H9 (cell line): ENCODE data around the gene DLG2. TPM values are rescaled to one million over a fixed set of nuclear protein-coding genes. Genes with fewer than 3 reads are reported as not detected.

Experiments used
- DNase-seq: peaks from one replicate; pipeline ENCODE4 v3.0.0-alpha.2; 2017
- H2AFZ ChIP-seq: one replicate; pipeline ENCODE4 v1.6.1; 2013; ENCODE audit warnings: mild to moderate bottlenecking, low read length, control low read depth, moderate library complexity
- H2AK5ac ChIP-seq: 2 replicates; pipeline ENCODE4 v1.6.1; 2013; ENCODE audit warnings: low read length, control low read depth, mixed read lengths; ENCODE audit not compliant: insufficient read length
- H2BK120ac ChIP-seq: one replicate; pipeline ENCODE4 v1.6.1; 2013; ENCODE audit warnings: low read depth, mild to moderate bottlenecking, low read length, control low read depth, inconsistent platforms; ENCODE audit not compliant: poor library complexity, severe bottlenecking
- H2BK12ac ChIP-seq: 2 replicates; pipeline ENCODE4 v1.6.1; 2013; ENCODE audit warnings: low read length, control low read depth, mixed read lengths, low read depth; ENCODE audit not compliant: insufficient read length
- H2BK15ac ChIP-seq: 2 replicates; pipeline ENCODE4 v1.6.1; 2013; ENCODE audit warnings: low read depth, low read length, control low read depth
- H2BK20ac ChIP-seq: one replicate; pipeline ENCODE4 v1.6.1; 2013; ENCODE audit warnings: low read depth, mild to moderate bottlenecking, low read length, control low read depth, inconsistent platforms; ENCODE audit not compliant: poor library complexity, severe bottlenecking
- H2BK5ac ChIP-seq: 2 replicates; pipeline ENCODE4 v1.6.1; 2013; ENCODE audit warnings: low read length, control low read depth, mixed read lengths; ENCODE audit not compliant: insufficient read length
- H3K14ac ChIP-seq: 2 replicates; pipeline ENCODE4 v1.6.1; 2013; ENCODE audit warnings: low read length, control low read depth; ENCODE audit not compliant: insufficient read depth
- H3K18ac ChIP-seq: 2 replicates; pipeline ENCODE4 v1.6.1; 2013; ENCODE audit warnings: low read depth, mild to moderate bottlenecking, mixed read lengths, low read length, control low read depth; ENCODE audit not compliant: insufficient read length
- H3K23ac ChIP-seq: 2 replicates; pipeline ENCODE4 v1.6.1; 2013; ENCODE audit warnings: low read length, control low read depth, mixed read lengths, low read depth; ENCODE audit not compliant: insufficient read length
- H3K23me2 ChIP-seq: 2 replicates; pipeline ENCODE4 v1.6.1; 2013; ENCODE audit warnings: low read depth, mild to moderate bottlenecking, mixed read lengths, low read length, control low read depth; ENCODE audit not compliant: insufficient read length, poor library complexity, severe bottlenecking
- H3K27ac ChIP-seq: 2 replicates; pipeline ENCODE4 v1.5.1; 2013; ENCODE audit warnings: low read length, control low read depth, mixed read lengths, low read depth; ENCODE audit not compliant: insufficient read length
- H3K27me3 ChIP-seq: 2 replicates; pipeline ENCODE4 v1.6.1; 2013; ENCODE audit warnings: low read length, control low read depth, inconsistent platforms; ENCODE audit not compliant: insufficient read depth
- H3K4ac ChIP-seq: 2 replicates; pipeline ENCODE4 v1.6.1; 2013; ENCODE audit warnings: low read depth, mild to moderate bottlenecking, control low read depth, inconsistent platforms, low read length, moderate library complexity
- H3K4me1 ChIP-seq: 2 replicates; pipeline ENCODE4 v1.6.1; 2013; ENCODE audit warnings: low read length, control low read depth, inconsistent platforms; ENCODE audit not compliant: insufficient read depth
- H3K4me2 ChIP-seq: 2 replicates; pipeline ENCODE4 v1.6.1; 2013; ENCODE audit warnings: low read length, control low read depth, mixed read lengths; ENCODE audit not compliant: insufficient read length, insufficient read depth
- H3K56ac ChIP-seq: 2 replicates; pipeline ENCODE4 v1.6.1; 2013; ENCODE audit warnings: low read depth, mild to moderate bottlenecking, mixed read lengths, low read length, control low read depth; ENCODE audit not compliant: insufficient read length
- H3K79me1 ChIP-seq: 2 replicates; pipeline ENCODE4 v1.6.1; 2013; ENCODE audit warnings: low read depth, mild to moderate bottlenecking, moderate library complexity, low read length, control low read depth, inconsistent platforms; ENCODE audit not compliant: insufficient read depth, poor library complexity, severe bottlenecking
- H3K79me2 ChIP-seq: 2 replicates; pipeline ENCODE4 v1.6.1; 2013; ENCODE audit warnings: low read length, control low read depth, inconsistent platforms; ENCODE audit not compliant: insufficient read depth
- H3K9ac ChIP-seq: 2 replicates; pipeline ENCODE4 v1.6.1; 2013; ENCODE audit warnings: low read length, control low read depth, mixed read lengths; ENCODE audit not compliant: insufficient read length; ENCODE audit errors: extremely low read depth
- H3K9me3 ChIP-seq: one replicate; pipeline ENCODE4 v1.6.1; 2013; ENCODE audit warnings: low read depth, low read length, inconsistent platforms; ENCODE audit not compliant: control insufficient read depth
- H3T11ph ChIP-seq: one replicate; pipeline ENCODE4 v1.6.1; 2013; ENCODE audit warnings: mild to moderate bottlenecking, low read length, control low read depth, inconsistent platforms
- H4K20me1 ChIP-seq: one replicate; pipeline ENCODE4 v1.6.1; 2013; ENCODE audit not compliant: control insufficient read depth, insufficient read length, insufficient read depth
- H4K5ac ChIP-seq: 2 replicates; pipeline ENCODE4 v1.6.1; 2013; ENCODE audit warnings: low read depth, mild to moderate bottlenecking, mixed read lengths, low read length, control low read depth; ENCODE audit not compliant: insufficient read length
- H4K8ac ChIP-seq: replicated peaks from 2 replicates; pipeline ENCODE4 v1.6.1; 2013; ENCODE audit warnings: low read length, control low read depth, mixed read lengths, low read depth; ENCODE audit not compliant: insufficient read length
- H4K91ac ChIP-seq: 2 replicates; pipeline ENCODE4 v1.6.1; 2013; ENCODE audit warnings: low read depth, mild to moderate bottlenecking, moderate library complexity, mixed read lengths, low read length, control low read depth; ENCODE audit not compliant: insufficient read length
- H3K27ac Mint-ChIP-seq, 3 experiments: 2 replicates in 2 of 3; 3 replicates in 1 of 3; pipeline ENCODE4 v1.8.0; 2020 to 2021; ENCODE audit warnings: mixed read lengths in 3 of 3, mild to moderate bottlenecking in 1 of 3, moderate library complexity in 1 of 3
- H3K27me3 Mint-ChIP-seq: 2 replicates; pipeline ENCODE4 v1.8.0; 2021; ENCODE audit warnings: low read depth, mild to moderate bottlenecking, moderate library complexity, mixed read lengths
- H3K36me3 Mint-ChIP-seq, 3 experiments: 2 replicates in 2 of 3; 3 replicates in 1 of 3; pipeline ENCODE4 v1.8.0; 2020 to 2021; ENCODE audit warnings: low read depth in 3 of 3, mixed read lengths in 3 of 3; ENCODE audit not compliant: insufficient read depth in 1 of 3
- H3K4me1 Mint-ChIP-seq, 2 experiments: 2 replicates each; pipeline ENCODE4 v1.8.0; 2020; ENCODE audit warnings: mixed read lengths in 2 of 2
- H3K4me3 Mint-ChIP-seq, 2 experiments: 2 replicates in 1 of 2; 3 replicates in 1 of 2; pipeline ENCODE4 v1.8.0; 2020 to 2021; ENCODE audit warnings: mild to moderate bottlenecking in 2 of 2, mixed read lengths in 2 of 2, moderate library complexity in 1 of 2
- H3K9me3 Mint-ChIP-seq, 2 experiments: 2 replicates in 1 of 2; 3 replicates in 1 of 2; pipeline ENCODE4 v1.8.0; 2020; ENCODE audit warnings: mild to moderate bottlenecking in 2 of 2, mixed read lengths in 2 of 2, moderate library complexity in 1 of 2
- total RNA-seq: library from RNA; stranded (reverse); gene quantifications from 2 replicates; pipeline ENCODE4 v1.2.1, GENCODE V29; 2021
- TF ChIP-seq, protein P1 (sequence below): fragments of 200-600 bp; sonication (generic); conservative IDR thresholded peaks from 3 replicates; pipeline ENCODE4 v1.8.0; 2021; ENCODE audit warnings: antibody characterized with exemption, mild to moderate bottlenecking

The DLG2 gene
- total RNA-seq, 1 experiment from 2014 or later, result 8.0 TPM

DNA sequence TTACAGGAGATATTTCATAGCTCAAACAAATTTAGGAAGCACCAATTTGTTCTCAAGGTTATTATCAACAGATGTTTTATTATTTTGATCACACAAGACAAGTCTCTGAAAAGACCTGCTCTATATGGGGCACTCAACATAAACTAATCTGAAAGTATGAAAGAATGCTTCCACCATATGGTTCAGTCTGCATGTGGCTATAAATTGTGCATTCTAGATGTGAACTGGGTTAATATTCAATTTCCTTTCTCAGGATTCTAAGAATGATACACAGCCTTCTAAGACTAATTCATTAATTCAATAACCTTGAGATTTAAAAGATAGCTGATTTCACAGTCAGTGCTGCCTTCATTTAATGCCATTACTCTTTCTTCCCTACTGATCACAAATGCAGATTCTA, 1489.6 kb downstream of the DLG2 start:
- no peaks in the 10 kb centered on the region for H3K27me3 Mint-ChIP-seq
- no peaks in the 10 kb centered on the region for H3K9me3 Mint-ChIP-seq
- H3K27me3 ChIP-seq, result no peaks in the 10 kb centered on the region

More for the DNA sequence above, 1489.6 kb downstream of the DLG2 start:
- no peak overlapping the region for H3K14ac ChIP-seq
- no peaks in the 10 kb centered on the region for H3K9me3 ChIP-seq
- H3K4me2 ChIP-seq, result no peak overlapping the region
- no peaks in the 10 kb centered on the region for H3K23me2 ChIP-seq
- H2BK120ac ChIP-seq, result no peak overlapping the region
- H2AFZ ChIP-seq, result no peak overlapping the region
- Mint-ChIP-seq H3K36me3 (no peaks in the 10 kb centered on the region), H3K4me1 (peaks cover 9% of the 10 kb centered on the region in 2 experiments), H3K27ac (no peak overlapping the region), H3K4me3 (no peak overlapping the region)
- no peaks in the 10 kb centered on the region for H4K20me1 ChIP-seq
- H4K8ac ChIP-seq, result no peak overlapping the region
- H2BK20ac ChIP-seq, result no peak overlapping the region
- H3K79me2 ChIP-seq, result no peaks in the 10 kb centered on the region
- no peak overlapping the region for H3K18ac ChIP-seq
- no peak overlapping the region for H3K56ac ChIP-seq
- H2AK5ac ChIP-seq, result no peak overlapping the region
- DNase-seq, result no peak
- H3K23ac ChIP-seq, result no peak overlapping the region
- no peaks in the 10 kb centered on the region for H3K79me1 ChIP-seq
- no peak overlapping the region for H3K9ac ChIP-seq
- no peak overlapping the region for H4K91ac ChIP-seq
- H4K5ac ChIP-seq, result no peak overlapping the region
- peaks cover 3% of the 10 kb centered on the region; the same call in 1 of the 2 replicates for H3K4me1 ChIP-seq
- TF ChIP-seq, protein P1, sequence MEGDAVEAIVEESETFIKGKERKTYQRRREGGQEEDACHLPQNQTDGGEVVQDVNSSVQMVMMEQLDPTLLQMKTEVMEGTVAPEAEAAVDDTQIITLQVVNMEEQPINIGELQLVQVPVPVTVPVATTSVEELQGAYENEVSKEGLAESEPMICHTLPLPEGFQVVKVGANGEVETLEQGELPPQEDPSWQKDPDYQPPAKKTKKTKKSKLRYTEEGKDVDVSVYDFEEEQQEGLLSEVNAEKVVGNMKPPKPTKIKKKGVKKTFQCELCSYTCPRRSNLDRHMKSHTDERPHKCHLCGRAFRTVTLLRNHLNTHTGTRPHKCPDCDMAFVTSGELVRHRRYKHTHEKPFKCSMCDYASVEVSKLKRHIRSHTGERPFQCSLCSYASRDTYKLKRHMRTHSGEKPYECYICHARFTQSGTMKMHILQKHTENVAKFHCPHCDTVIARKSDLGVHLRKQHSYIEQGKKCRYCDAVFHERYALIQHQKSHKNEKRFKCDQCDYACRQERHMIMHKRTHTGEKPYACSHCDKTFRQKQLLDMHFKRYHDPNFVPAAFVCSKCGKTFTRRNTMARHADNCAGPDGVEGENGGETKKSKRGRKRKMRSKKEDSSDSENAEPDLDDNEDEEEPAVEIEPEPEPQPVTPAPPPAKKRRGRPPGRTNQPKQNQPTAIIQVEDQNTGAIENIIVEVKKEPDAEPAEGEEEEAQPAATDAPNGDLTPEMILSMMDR, result no peak
- no peak overlapping the region for H3K4ac ChIP-seq
- no peak overlapping the region for H3T11ph ChIP-seq
- H2BK12ac ChIP-seq, result no peak overlapping the region
- no peak overlapping the region for H3K27ac ChIP-seq
- H2BK5ac ChIP-seq, result no peak overlapping the region
- no peak overlapping the region for H2BK15ac ChIP-seq
